K562 (cell line): Measurements from ENCODE around the gene TIMM8A. TPM values are rescaled to one million over a fixed set of nuclear protein-coding genes. Genes with fewer than 3 reads are reported as not detected.
A peak's percentile ranks its signal among the peaks of the same experiment; 100 is the strongest.

Source experiments
- CHAMP1 ChIP-seq: fragments of 450-650 bp; IDR thresholded peaks from 2 replicates; pipeline ENCODE4 v1.6.1; 2016; ENCODE audit warnings: mild to moderate bottlenecking
- CREB3 ChIP-seq: fragments of 450-650 bp; conservative IDR thresholded peaks from 2 replicates; pipeline ENCODE4 v1.6.1; 2016; ENCODE audit warnings: missing genetic modification characterization, low read depth, mild to moderate bottlenecking, missing compliant biosample characterization, moderate library complexity
- FOXA1 ChIP-seq: fragments of 450-650 bp; IDR thresholded peaks from 2 replicates; pipeline ENCODE4 v1.6.1; 2016; ENCODE audit warnings: mild to moderate bottlenecking, borderline replicate concordance
- GABPA ChIP-seq: fragments of 200-800 bp; sonication (Bioruptor generic); conservative IDR thresholded peaks from 2 replicates; pipeline ENCODE4 v1.6.1; 2016; ENCODE audit warnings: low read depth, missing genetic modification characterization, missing compliant biosample characterization
- HDAC6 ChIP-seq: IDR thresholded peaks from 2 replicates; pipeline ENCODE4 v1.6.1; 2012; ENCODE audit warnings: low read depth, mild to moderate bottlenecking, control low read depth, inconsistent platforms, low read length, moderate library complexity
- HEY1 ChIP-seq: fragments of 250-450 bp; sonication (Bioruptor Pico); IDR thresholded peaks from 2 replicates; pipeline ENCODE4 v1.5.0; 2020; ENCODE audit warnings: mild to moderate bottlenecking, moderate library complexity, borderline replicate concordance
- KLF16 ChIP-seq: IDR thresholded peaks from 2 replicates; pipeline ENCODE4 v1.6.1; 2016; ENCODE audit warnings: antibody characterized with exemption
- NFYB ChIP-seq: IDR thresholded peaks from 2 replicates; pipeline ENCODE4 v1.6.1; 2011; ENCODE audit warnings: mild to moderate bottlenecking, moderate library complexity; ENCODE audit not compliant: insufficient read length; ENCODE audit errors: extremely low read depth
- POLR2B ChIP-seq: fragments of 450-650 bp; IDR thresholded peaks from 2 replicates; pipeline ENCODE4 v1.6.1; 2018; ENCODE audit warnings: low read depth; ENCODE audit not compliant: partially characterized antibody
- POLR3A ChIP-seq: IDR thresholded peaks from 2 replicates; pipeline ENCODE4 v1.6.1; 2011; ENCODE audit warnings: borderline replicate concordance, mild to moderate bottlenecking, moderate library complexity; ENCODE audit not compliant: insufficient read length, insufficient read depth; ENCODE audit errors: extremely low read depth
- SOX6 ChIP-seq: fragments of 450-650 bp; IDR thresholded peaks from 2 replicates; pipeline ENCODE4 v1.6.1; 2014; ENCODE audit warnings: mild to moderate bottlenecking
- ZBTB17 ChIP-seq: fragments of 450-650 bp; formaldehyde crosslinking; IDR thresholded peaks from 2 replicates; pipeline ENCODE4 v1.4.0; 2020; ENCODE audit warnings: mild to moderate bottlenecking
- ZNF263 ChIP-seq: sonication (generic); formaldehyde crosslinking; IDR thresholded peaks from 2 replicates; pipeline ENCODE4 v1.8.0; 2022; ENCODE audit warnings: mild to moderate bottlenecking, missing genetic modification reagents, borderline replicate concordance
- ZNF41 ChIP-seq: fragments of 250-450 bp; sonication (Bioruptor Pico); conservative IDR thresholded peaks from 2 replicates; pipeline ENCODE4 v1.4.0; 2020; ENCODE audit warnings: mild to moderate bottlenecking
- ZNF431 ChIP-seq: sonication (generic); formaldehyde crosslinking; IDR thresholded peaks from 2 replicates; pipeline ENCODE4 v1.8.0; 2022; ENCODE audit warnings: mild to moderate bottlenecking, missing genetic modification reagents
- polyA plus RNA-seq, 8 experiments: library from polyadenylated mRNA; depleted of rRNA in 4 of 8; stranded (reverse) in 5 of 8; unstranded in 3 of 8; fragments of >200 nt; fragmentation: Nextera tagmentation in 2 of 8; fragmentation: Illumina TruSeq in 1 of 8; extraction: Ambion mirVana in 2 of 8; extraction: Trizol in 1 of 8; gene quantifications; 2 replicates each; pipeline versions ENCODE4 v1.2.1 to v1.2.3, GENCODE V29; 2011 to 2014; ENCODE audit warnings: inconsistent platforms in 1 of 8, missing spikeins in 1 of 8
- total RNA-seq, 7 experiments: library from RNA; depleted of rRNA in 6 of 7; stranded (reverse); fragments of >200 nt in 6 of 7; fragmentation: Illumina TruSeq in 2 of 7; extraction: Trizol in 2 of 7; gene quantifications; 2 replicates each; pipeline versions ENCODE4 v1.2.1 to v1.2.3, GENCODE V29; 2011 to 2021; ENCODE audit warnings: low replicate concordance in 1 of 7
- TF ChIP-seq, protein P1 (sequence below): fragments of 250-450 bp; sonication (Bioruptor Pico); IDR thresholded peaks from 2 replicates; pipeline ENCODE4 v1.8.0; 2022; ENCODE audit warnings: inconsistent platforms
- TF ChIP-seq, protein P2 (sequence below): fragments of 250-450 bp; sonication (Bioruptor Pico); IDR thresholded peaks from 2 replicates; pipeline ENCODE4 v1.5.0; 2020; ENCODE audit warnings: mild to moderate bottlenecking, borderline replicate concordance
- TF ChIP-seq, protein P3 (sequence below): fragments of 450-650 bp; IDR thresholded peaks from 2 replicates; pipeline ENCODE4 v1.6.1; 2018; ENCODE audit warnings: mild to moderate bottlenecking, low read depth; ENCODE audit not compliant: partially characterized antibody

Gene TIMM8A
- total and polyA plus RNA-seq, 9 of the 15 experiments (the other 6 are each of a cell fraction or from before 2014, with no cell fraction given), result 10.9 to 132 (median 41.1) TPM

- TF ChIP-seq CREB3 (tag) (no peak), KLF16 (no peak), CHAMP1 (no peak), ZNF41 (no peak), POLR3A (no peak), ZNF263 (no peak), HDAC6 (no peak), SOX6 (peak; percentile 17; the same call in 1 of the 2 replicates), ZNF431 (peak; percentile 69), GABPA (peak; percentile 89), HEY1 (CRISPR knock-in tag) (no peak), NFYB (no peak), POLR2B (peak; percentile 76), ZBTB17 (no peak), FOXA1 (no peak)
- TF ChIP-seq, protein P1, sequence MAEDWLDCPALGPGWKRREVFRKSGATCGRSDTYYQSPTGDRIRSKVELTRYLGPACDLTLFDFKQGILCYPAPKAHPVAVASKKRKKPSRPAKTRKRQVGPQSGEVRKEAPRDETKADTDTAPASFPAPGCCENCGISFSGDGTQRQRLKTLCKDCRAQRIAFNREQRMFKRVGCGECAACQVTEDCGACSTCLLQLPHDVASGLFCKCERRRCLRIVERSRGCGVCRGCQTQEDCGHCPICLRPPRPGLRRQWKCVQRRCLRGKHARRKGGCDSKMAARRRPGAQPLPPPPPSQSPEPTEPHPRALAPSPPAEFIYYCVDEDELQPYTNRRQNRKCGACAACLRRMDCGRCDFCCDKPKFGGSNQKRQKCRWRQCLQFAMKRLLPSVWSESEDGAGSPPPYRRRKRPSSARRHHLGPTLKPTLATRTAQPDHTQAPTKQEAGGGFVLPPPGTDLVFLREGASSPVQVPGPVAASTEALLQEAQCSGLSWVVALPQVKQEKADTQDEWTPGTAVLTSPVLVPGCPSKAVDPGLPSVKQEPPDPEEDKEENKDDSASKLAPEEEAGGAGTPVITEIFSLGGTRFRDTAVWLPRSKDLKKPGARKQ (CRISPR knock-in tag), result no peak
- TF ChIP-seq, protein P2, sequence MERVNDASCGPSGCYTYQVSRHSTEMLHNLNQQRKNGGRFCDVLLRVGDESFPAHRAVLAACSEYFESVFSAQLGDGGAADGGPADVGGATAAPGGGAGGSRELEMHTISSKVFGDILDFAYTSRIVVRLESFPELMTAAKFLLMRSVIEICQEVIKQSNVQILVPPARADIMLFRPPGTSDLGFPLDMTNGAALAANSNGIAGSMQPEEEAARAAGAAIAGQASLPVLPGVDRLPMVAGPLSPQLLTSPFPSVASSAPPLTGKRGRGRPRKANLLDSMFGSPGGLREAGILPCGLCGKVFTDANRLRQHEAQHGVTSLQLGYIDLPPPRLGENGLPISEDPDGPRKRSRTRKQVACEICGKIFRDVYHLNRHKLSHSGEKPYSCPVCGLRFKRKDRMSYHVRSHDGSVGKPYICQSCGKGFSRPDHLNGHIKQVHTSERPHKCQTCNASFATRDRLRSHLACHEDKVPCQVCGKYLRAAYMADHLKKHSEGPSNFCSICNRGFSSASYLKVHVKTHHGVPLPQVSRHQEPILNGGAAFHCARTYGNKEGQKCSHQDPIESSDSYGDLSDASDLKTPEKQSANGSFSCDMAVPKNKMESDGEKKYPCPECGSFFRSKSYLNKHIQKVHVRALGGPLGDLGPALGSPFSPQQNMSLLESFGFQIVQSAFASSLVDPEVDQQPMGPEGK (CRISPR knock-in tag), result no peak
- TF ChIP-seq, protein P3, sequence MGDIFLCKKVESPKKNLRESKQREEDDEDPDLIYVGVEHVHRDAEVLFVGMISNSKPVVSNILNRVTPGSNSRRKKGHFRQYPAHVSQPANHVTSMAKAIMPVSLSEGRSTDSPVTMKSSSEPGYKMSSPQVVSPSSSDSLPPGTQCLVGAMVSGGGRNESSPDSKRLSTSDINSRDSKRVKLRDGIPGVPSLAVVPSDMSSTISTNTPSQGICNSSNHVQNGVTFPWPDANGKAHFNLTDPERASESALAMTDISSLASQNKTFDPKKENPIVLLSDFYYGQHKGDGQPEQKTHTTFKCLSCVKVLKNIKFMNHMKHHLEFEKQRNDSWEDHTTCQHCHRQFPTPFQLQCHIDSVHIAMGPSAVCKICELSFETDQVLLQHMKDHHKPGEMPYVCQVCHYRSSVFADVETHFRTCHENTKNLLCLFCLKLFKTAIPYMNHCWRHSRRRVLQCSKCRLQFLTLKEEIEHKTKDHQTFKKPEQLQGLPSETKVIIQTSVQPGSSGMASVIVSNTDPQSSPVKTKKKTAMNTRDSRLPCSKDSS, result no peak
These were observed at the start of gene TIMM8A (continued) for GRCh38 chrX:101348452-101349192.
